Measurements from ENCODE around the gene UCP1.

DNA sequence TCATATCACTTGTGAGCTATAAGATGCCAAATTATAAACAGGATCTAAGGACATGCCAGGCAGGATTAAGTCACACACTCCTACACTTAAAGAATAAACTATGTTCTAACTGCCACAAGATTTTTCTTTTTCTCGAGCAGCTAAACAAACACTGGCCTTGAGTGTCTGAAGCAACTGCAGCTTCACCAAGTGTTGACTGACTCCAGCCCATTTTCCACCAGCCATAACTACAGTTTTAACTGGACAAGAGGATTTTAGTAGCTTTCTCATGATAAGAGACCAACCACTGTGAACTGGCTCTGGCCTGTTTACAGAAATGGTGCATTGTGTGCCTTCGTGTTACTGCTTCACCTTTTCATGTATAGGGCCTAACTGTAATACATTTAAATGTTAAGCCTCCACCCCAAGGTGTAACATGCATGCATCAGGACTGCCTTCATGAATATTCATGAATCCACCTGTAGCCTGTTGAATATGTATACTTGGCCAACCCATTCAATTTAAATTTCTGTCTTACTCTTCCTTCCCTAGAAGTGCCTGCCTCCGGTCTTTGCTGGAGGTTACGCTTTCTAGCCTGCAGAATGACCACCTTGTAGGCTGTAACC, 10.8 kb downstream of the UCP1 start:
- TF ChIP-seq, protein P1, sequence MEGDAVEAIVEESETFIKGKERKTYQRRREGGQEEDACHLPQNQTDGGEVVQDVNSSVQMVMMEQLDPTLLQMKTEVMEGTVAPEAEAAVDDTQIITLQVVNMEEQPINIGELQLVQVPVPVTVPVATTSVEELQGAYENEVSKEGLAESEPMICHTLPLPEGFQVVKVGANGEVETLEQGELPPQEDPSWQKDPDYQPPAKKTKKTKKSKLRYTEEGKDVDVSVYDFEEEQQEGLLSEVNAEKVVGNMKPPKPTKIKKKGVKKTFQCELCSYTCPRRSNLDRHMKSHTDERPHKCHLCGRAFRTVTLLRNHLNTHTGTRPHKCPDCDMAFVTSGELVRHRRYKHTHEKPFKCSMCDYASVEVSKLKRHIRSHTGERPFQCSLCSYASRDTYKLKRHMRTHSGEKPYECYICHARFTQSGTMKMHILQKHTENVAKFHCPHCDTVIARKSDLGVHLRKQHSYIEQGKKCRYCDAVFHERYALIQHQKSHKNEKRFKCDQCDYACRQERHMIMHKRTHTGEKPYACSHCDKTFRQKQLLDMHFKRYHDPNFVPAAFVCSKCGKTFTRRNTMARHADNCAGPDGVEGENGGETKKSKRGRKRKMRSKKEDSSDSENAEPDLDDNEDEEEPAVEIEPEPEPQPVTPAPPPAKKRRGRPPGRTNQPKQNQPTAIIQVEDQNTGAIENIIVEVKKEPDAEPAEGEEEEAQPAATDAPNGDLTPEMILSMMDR (IDR thresholded peaks at IDR 0.05; ENCODE audit: poor library complexity), result no peak
- TF ChIP-seq EZH2 (IDR thresholded peaks at IDR 0.05; ENCODE audit: borderline replicate concordance) (no peak), EZH2phosphoT487 (IDR thresholded peaks at IDR 0.05; ENCODE audit: low read depth, severe bottlenecking, unreplicated experiment) (no peak)

Data from hepatocyte (in vitro differentiated cells).